ENCODE measurements around the gene PKP3.

Gene PKP3

GRCh38 chr11:405323-405953 is 11.4 kb downstream of the PKP3 start:
- Histone ChIP-seq H3K79me2 (ENCODE audit: insufficient read depth, low read length) (no peaks in the 10 kb centered on the region), H3K4me2 (ENCODE audit: low read depth, low read length, poor library complexity, severe bottlenecking) (no peak overlapping the region), H3K9ac (ENCODE audit: low read length) (no peak overlapping the region)

DNA sequence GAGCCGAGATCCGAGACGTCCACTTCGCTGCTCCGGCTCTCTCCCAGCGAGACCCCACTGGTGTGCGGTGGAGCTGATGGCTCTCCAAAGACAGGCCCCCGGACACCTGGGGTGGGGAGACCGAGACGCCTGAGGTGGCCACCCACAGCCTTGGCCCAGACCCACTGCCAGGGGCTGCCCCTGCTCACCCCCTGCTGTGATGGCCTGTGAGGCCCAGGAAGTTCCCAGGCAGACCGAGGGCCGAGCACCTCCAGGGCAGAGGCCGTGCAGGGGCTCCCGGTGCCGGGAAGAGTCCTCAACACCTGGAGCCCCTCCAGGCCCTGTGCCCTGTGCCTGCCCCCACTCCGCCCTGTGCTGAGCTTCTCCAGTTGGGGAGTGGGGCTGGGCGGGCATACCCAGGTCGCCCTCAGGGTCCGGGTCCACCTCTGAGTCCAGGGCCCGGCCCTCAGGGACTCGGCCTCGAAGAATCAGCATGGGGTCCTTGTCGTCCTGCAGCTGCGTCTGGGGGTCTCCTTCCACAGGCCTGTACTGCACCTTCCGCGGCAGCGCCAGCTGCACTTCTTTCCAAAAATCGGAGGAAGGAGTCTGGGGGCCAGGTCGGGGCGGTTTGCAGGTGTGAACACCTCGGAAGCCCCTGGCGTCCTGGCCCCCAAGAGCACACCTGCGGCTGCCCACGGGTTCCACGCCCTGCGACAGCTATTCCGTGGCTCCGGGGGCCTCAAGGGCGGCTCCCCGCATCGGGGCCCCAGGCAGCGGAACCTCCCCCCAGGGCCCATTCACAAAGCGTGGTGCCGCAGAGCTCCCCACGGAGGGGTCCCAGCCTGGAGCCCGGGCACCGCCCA is 12.2 kb downstream of the PKP3 start:
- TF ChIP-seq EZH2phosphoT487 (conservative IDR thresholded peaks at IDR 0.05; ENCODE audit: low read length): no peak
- TF ChIP-seq, protein P1, sequence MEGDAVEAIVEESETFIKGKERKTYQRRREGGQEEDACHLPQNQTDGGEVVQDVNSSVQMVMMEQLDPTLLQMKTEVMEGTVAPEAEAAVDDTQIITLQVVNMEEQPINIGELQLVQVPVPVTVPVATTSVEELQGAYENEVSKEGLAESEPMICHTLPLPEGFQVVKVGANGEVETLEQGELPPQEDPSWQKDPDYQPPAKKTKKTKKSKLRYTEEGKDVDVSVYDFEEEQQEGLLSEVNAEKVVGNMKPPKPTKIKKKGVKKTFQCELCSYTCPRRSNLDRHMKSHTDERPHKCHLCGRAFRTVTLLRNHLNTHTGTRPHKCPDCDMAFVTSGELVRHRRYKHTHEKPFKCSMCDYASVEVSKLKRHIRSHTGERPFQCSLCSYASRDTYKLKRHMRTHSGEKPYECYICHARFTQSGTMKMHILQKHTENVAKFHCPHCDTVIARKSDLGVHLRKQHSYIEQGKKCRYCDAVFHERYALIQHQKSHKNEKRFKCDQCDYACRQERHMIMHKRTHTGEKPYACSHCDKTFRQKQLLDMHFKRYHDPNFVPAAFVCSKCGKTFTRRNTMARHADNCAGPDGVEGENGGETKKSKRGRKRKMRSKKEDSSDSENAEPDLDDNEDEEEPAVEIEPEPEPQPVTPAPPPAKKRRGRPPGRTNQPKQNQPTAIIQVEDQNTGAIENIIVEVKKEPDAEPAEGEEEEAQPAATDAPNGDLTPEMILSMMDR (IDR thresholded peaks at IDR 0.05; ENCODE audit: insufficient read depth, low read length, poor library complexity, severe bottlenecking): no peak
- H3K9me2 ChIP-seq (replicated peaks; ENCODE audit: insufficient read depth, low read length): no peaks in the 10 kb centered on the region
- H4K20me1 ChIP-seq (ENCODE audit: low read depth, low read length): no peaks in the 10 kb centered on the region
- H3F3A ChIP-seq (ENCODE audit: insufficient read depth): no peaks in the 10 kb centered on the region
- H2AFZ ChIP-seq (ENCODE audit: low read depth, low read length, severe bottlenecking): peak overlapping the region; percentile 61
- peak overlapping the region; percentile 29; the same call in 1 of the 2 replicates for H3K9ac ChIP-seq (ENCODE audit: low read length)
- H3K9me3 ChIP-seq (ENCODE audit: insufficient read depth, low read length): no peaks in the 10 kb centered on the region
- H3K27me3 ChIP-seq (ENCODE audit: low read length): no peaks in the 10 kb centered on the region
- peak overlapping the region; percentile 42 for H3K4me2 ChIP-seq (ENCODE audit: low read depth, low read length, poor library complexity, severe bottlenecking)
- no peak overlapping the region for H3K27ac ChIP-seq (ENCODE audit: low read depth, low read length)
- no peaks in the 10 kb centered on the region for H3K79me2 ChIP-seq (ENCODE audit: insufficient read depth, low read length)
- H3K36me3 ChIP-seq (ENCODE audit: low read length): no peaks in the 10 kb centered on the region
- H3K4me3 ChIP-seq (ENCODE audit: insufficient read depth, low read length, poor library complexity, severe bottlenecking): peak overlapping the region; percentile 37

More at GRCh38 chr11:405323-405953, 11.4 kb downstream of the PKP3 start:
- no peaks in the 10 kb centered on the region for H3K9me3 ChIP-seq (ENCODE audit: insufficient read depth, low read length)
- no peaks in the 10 kb centered on the region for H3K9me2 ChIP-seq (replicated peaks; ENCODE audit: insufficient read depth, low read length)
- no peaks in the 10 kb centered on the region for H3K27me3 ChIP-seq (ENCODE audit: low read length)
- TF ChIP-seq, protein P1 (IDR thresholded peaks at IDR 0.05; ENCODE audit: insufficient read depth, low read length, poor library complexity, severe bottlenecking): no peak
- TF ChIP-seq EZH2phosphoT487 (conservative IDR thresholded peaks at IDR 0.05; ENCODE audit: low read length): no peak
- no peak overlapping the region for H2AFZ ChIP-seq (ENCODE audit: low read depth, low read length, severe bottlenecking)
- no peak overlapping the region for H3K27ac ChIP-seq (ENCODE audit: low read depth, low read length)
- H3F3A ChIP-seq (ENCODE audit: insufficient read depth): no peaks in the 10 kb centered on the region
- no peak overlapping the region for H3K4me3 ChIP-seq (ENCODE audit: insufficient read depth, low read length, poor library complexity, severe bottlenecking)
- no peaks in the 10 kb centered on the region for H3K36me3 ChIP-seq (ENCODE audit: low read length)
- no peaks in the 10 kb centered on the region for H4K20me1 ChIP-seq (ENCODE audit: low read depth, low read length)

- H3K27ac ChIP-seq (ENCODE audit: low read depth, low read length): no peak overlapping the region
Measured at GRCh38 chr11:406796-407650, 13.0 kb downstream of the PKP3 start.

More at GRCh38 chr11:406796-407650, 13.0 kb downstream of the PKP3 start:
- H3F3A ChIP-seq (ENCODE audit: insufficient read depth): no peaks in the 10 kb centered on the region
- peak overlapping the region; percentile 37 for H3K4me3 ChIP-seq (ENCODE audit: insufficient read depth, low read length, poor library complexity, severe bottlenecking)
- H3K27me3 ChIP-seq (ENCODE audit: low read length): no peaks in the 10 kb centered on the region
- no peaks in the 10 kb centered on the region for H3K9me2 ChIP-seq (replicated peaks; ENCODE audit: insufficient read depth, low read length)
- no peaks in the 10 kb centered on the region for H3K79me2 ChIP-seq (ENCODE audit: insufficient read depth, low read length)
- no peaks in the 10 kb centered on the region for H3K36me3 ChIP-seq (ENCODE audit: low read length)
- peak overlapping the region; percentile 29; the same call in 1 of the 2 replicates for H3K9ac ChIP-seq (ENCODE audit: low read length)
- no peaks in the 10 kb centered on the region for H3K9me3 ChIP-seq (ENCODE audit: insufficient read depth, low read length)
- TF ChIP-seq, protein P1 (IDR thresholded peaks at IDR 0.05; ENCODE audit: insufficient read depth, low read length, poor library complexity, severe bottlenecking): no peak
- TF ChIP-seq EZH2phosphoT487 (conservative IDR thresholded peaks at IDR 0.05; ENCODE audit: low read length): no peak
- H2AFZ ChIP-seq (ENCODE audit: low read depth, low read length, severe bottlenecking): peak overlapping the region; percentile 61
- H3K4me2 ChIP-seq (ENCODE audit: low read depth, low read length, poor library complexity, severe bottlenecking): peak overlapping the region; percentile 42
- H4K20me1 ChIP-seq (ENCODE audit: low read depth, low read length): no peaks in the 10 kb centered on the region

All from SU-DHL-6 (cell line).